H1 (cell line): ENCODE data around the gene ACTN2.

ENCODE experiments used
- CTCF ChIP-seq, 3 experiments: IDR thresholded peaks; 1 replicate in 2 of 3; 2 replicates in 1 of 3; pipeline versions ENCODE4 v1.5.1 to v1.6.1; 2011; ENCODE audit warnings: low read length in 3 of 3, mild to moderate bottlenecking in 3 of 3, inconsistent platforms in 2 of 3, low read depth in 1 of 3, moderate library complexity in 1 of 3; ENCODE audit not compliant: insufficient read depth in 1 of 3; ENCODE audit errors: control extremely low read depth in 1 of 3
- POLR2AphosphoS5 ChIP-seq: IDR thresholded peaks from 2 replicates; pipeline ENCODE4 v1.6.1; 2011; ENCODE audit warnings: low read depth, low read length
- SRF ChIP-seq: IDR thresholded peaks from 2 replicates; pipeline ENCODE4 v1.6.1; 2011; ENCODE audit warnings: mild to moderate bottlenecking, low read depth, low read length, moderate library complexity

- TF ChIP-seq SRF (no peak), CTCF (IDR thresholded peaks at IDR 0.05; ENCODE audit: control extremely low read depth in 1 of 3, insufficient read depth in 1 of 3, low read depth in 1 of 3, low read length in 3 of 3) (no peak), POLR2AphosphoS5 (no peak)
Observed at GRCh38 chr1:236692128-236692527, 5.8 kb downstream of the ACTN2 start.
